Fibroblast of upper back skin (primary cell): ENCODE results near the gene DENND1A.

ENCODE experiments used
- DNase-seq: peaks from one replicate; pipeline ENCODE4 v3.0.0-alpha.2; 2013

The DENND1A gene

GRCh38 chr9:123678038-123678877, 251.7 kb downstream of the DENND1A start:
- DNase-seq: no peak

DNA sequence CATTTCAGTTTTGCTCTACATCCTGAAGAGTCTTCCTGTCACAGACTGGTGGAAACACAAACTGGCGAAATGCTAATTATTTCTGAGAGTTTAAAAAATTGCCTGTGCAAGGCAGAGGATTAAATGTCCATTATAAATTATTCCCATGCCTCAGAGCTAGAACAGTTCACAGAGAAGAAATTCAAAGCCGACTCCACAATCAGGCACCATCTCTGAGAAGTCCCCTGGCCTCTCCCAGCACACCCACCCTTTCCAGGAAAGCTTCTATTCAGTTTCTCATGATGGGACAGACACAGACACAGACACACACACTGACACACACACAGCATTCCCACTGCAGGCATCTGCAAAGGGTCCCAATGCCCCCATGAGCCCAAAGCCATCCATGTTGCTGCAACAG, 253.1 kb downstream of the DENND1A start:
- no peak for DNase-seq

DNA sequence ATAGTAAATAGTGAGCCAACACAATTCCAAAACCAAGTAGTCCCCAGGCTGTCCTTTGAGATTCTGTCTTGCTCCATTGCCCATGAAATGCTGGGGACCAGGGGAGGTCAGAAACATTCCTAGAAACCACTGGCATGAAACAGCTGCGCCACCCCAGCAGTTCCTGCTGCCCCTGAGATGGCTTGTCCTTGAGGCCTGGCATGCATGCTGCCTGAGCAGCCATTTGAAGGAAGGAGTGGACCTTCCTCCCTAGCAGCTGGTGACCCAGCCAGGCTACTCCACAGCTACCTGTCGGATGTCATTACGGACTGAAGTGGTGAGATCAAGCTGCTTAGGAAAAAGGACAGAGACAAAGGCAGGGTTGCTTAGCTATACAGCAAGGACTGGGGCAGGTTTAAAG, 260.6 kb downstream of the DENND1A start:
- DNase-seq: no peak

DNA sequence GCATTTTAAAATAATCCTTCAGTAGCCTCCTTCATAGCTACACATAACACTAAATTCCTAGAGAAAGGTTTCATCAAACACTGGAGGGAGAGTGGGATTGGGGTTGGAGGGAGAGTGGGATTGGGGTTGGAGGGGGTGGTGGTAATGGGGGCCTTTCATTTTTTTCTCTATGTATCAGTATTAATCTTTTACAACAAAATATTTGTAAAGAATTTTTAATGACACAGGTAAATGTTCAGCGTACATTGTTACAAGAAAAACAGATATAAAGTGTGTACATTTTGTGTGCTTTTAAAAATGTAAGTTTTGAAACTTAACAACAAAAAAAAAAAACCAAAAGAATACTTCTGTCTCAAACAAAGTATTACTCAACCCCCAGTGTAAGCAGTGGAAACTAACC, 266.4 kb downstream of the DENND1A start:
- no peak for DNase-seq

- no peak for DNase-seq
Observed at GRCh38 chr9:123662057-123662776, 267.7 kb downstream of the DENND1A start.

GRCh38 chr9:123660691-123661466, 269.0 kb downstream of the DENND1A start:
- no peak for DNase-seq

DNA sequence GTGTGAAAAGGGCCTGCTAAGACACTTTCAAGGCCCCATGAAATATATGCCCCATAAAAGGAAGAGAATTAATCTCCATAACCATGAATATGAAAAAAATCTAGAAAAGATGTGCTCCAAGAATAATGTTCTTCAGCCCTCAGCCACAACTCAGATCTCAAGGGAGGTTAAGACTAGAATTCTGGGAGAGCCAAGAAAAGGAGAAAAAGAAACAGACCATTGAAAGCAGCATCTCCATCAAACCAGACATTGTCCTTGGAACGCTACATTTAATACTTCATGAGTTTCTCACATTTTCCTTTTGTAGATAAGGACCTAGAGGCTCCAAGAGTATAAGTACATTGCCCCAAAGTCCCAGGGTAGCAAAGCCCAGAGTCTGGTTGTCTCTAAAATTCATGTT, 270.6 kb downstream of the DENND1A start:
- no peak for DNase-seq

- no peak for DNase-seq
Observed at GRCh38 chr9:123658792-123659191, 271.1 kb downstream of the DENND1A start.

DNA sequence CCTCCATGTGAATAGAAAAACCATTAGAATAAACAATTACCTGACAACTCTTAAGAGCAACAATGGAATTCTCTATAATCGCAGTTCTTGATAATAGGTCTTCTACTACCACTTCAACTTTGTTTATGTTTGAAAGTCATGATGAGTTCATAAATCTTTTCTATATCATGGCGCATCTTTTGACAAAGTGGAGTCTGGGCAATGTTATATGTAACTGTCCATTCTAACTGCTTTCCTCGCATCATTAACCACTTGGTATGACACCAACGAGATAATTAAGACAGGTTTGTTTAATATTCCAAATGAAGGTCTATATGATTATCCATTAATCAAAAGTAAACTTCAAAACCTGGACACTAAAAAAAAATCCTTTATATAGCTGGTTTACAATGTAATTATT, 272.0 kb downstream of the DENND1A start:
- DNase-seq: no peak

- no peak for DNase-seq
Observed at GRCh38 chr9:123657099-123657498, 272.8 kb downstream of the DENND1A start.

DNA sequence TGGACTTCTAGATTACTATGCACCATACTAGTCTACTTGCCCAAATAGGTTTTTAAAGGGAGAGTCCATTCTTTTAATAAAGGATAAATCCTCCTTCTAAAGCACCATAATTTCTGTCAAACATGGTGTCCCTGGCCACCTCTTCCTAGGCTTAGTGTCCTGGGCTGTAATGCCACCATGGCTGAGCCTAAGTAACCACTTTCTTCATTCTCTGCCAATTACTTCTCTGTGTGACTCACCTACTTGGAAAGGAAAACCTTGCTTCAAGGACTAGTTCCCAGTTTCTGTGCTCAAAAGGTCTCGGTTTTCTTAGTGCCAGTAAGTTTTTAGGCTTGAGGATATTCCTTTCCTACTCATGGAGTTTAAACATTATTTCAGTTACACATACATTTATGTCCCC, 273.4 kb downstream of the DENND1A start:
- DNase-seq: peak; percentile 18

DNA sequence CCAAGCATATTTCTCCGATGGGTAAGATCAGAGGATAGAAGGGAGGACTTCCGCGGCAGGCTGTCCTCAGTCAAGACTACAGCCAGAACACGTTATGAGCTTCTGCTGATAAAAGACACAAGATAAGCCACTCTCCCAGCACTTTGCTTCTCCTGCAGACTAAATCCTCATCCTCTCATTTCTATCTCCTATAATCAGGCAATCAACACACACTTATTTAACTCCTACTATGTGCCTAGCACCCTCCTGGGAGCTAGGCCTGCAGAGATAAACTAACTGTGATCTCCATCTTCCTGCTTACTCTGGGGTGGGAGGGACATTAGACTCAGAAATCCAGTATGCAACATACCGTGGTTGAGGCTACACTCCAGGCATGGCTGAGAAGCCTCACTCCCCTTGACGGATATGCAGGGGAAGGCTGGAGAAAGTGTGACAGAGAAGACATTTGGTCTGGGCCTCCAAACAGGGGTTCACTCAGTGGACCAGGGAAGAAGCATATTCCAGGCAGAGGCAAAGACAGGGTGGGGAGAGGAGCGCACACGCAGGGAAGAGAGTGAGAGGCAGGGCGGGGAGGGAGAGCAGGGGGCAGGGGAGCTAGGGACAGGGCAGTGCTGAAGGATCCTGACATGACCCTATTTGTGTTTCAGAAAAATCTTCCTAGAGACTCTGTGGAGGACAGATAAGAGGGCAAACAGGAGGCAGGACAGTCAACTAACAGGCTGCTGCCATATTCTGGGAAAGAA, 274.1 kb downstream of the DENND1A start:
- DNase-seq: no peak

DNA sequence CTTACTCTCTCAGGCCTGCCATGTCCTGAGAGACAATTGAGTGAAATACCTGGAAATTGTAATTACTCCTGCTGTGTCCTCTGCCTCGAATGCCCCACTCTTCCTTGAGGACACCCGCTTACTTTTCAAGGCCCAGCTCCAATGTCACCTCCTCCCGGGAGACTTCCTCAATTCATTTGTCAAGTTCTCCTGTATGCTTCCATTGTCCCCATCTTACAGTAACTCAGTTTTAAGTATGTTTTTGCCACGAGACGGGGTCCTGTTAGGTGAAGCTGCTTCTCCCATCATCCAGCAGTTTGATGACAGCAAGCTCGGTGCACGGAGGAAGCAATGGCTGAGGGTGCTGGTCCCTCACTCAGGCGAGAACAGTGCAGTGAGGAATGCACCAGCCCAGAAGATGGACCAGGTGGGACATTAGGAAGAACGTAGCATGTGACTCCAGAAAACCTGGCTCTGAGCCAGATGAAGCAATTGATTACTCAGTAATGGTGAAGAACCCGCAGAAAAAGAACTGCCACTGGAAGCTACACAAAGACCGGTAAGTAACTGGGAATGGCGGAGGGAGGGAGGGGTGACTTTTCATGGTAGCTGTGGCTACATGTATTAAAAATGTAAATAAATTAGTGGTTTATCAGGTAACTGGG, 274.8 kb downstream of the DENND1A start:
- no peak for DNase-seq

- no peak for DNase-seq
Observed at GRCh38 chr9:123654218-123654993, 275.5 kb downstream of the DENND1A start.

GRCh38 chr9:123652416-123652815, 277.5 kb downstream of the DENND1A start:
- no peak for DNase-seq

- DNase-seq: no peak
Observed at GRCh38 chr9:123651871-123652270, 278.1 kb downstream of the DENND1A start.

GRCh38 chr9:123651273-123651672, 278.7 kb downstream of the DENND1A start:
- no peak for DNase-seq

GRCh38 chr9:123649909-123650308, 280.0 kb downstream of the DENND1A start:
- no peak for DNase-seq

- no peak for DNase-seq
Observed at GRCh38 chr9:123647145-123647544, 282.8 kb downstream of the DENND1A start.

GRCh38 chr9:123645762-123646161, 284.2 kb downstream of the DENND1A start:
- no peak for DNase-seq

GRCh38 chr9:123645126-123645525, 284.8 kb downstream of the DENND1A start:
- DNase-seq: no peak
